GM18907 (cell line): ENCODE results near the gene CAPN10.
"Not testable (repeated sequence)": the region's sequence is repeated elsewhere in the genome, so short reads cannot be mapped to it uniquely, and the experiment has no call there.

Experiments
- ATAC-seq: cut with Tn5 transposase; IDR thresholded peaks from one replicate; pipeline ENCODE4 v1.9.1; 2021; ENCODE audit warnings: mild to moderate bottlenecking, moderate library complexity; ENCODE audit not compliant: unreplicated experiment

CAPN10 gene

GRCh38 chr2:240563231-240563630, 23.3 kb upstream of the CAPN10 start:
- ATAC-seq: not testable (repeated sequence)

GRCh38 chr2:240563951-240564560, 22.5 kb upstream of the CAPN10 start:
- ATAC-seq: no peak

- ATAC-seq: no peak
Observed at GRCh38 chr2:240564561-240565332, 21.8 kb upstream of the CAPN10 start.

GRCh38 chr2:240565333-240566202, 21.0 kb upstream of the CAPN10 start:
- peak; percentile 40 for ATAC-seq

GRCh38 chr2:240566203-240567136, 20.1 kb upstream of the CAPN10 start:
- ATAC-seq: peak; percentile 47

- no peak for ATAC-seq
Observed at GRCh38 chr2:240567137-240567871, 19.2 kb upstream of the CAPN10 start.

- ATAC-seq: peak; percentile 27
Observed at GRCh38 chr2:240567872-240568677, 18.5 kb upstream of the CAPN10 start, which contains the start of gene RNPEPL1. RNPEPL1 (plus strand) TSS chr2:240568484; CDS start chr2:240568587, 103 bp downstream.

GRCh38 chr2:240568678-240569522, 17.6 kb upstream of the CAPN10 start:
- peak; percentile 17 for ATAC-seq

- no peak for ATAC-seq
Observed at GRCh38 chr2:240569523-240569997, 17.0 kb upstream of the CAPN10 start.

GRCh38 chr2:240569998-240570530, 16.5 kb upstream of the CAPN10 start:
- ATAC-seq: no peak

GRCh38 chr2:240570531-240571313, 15.8 kb upstream of the CAPN10 start:
- no peak for ATAC-seq

- no peak for ATAC-seq
Observed at GRCh38 chr2:240571314-240571973, 15.1 kb upstream of the CAPN10 start.

- no peak for ATAC-seq
Observed at GRCh38 chr2:240572141-240573031, 14.1 kb upstream of the CAPN10 start.

GRCh38 chr2:240573071-240573515, 13.4 kb upstream of the CAPN10 start:
- ATAC-seq: no peak
